CD4-positive, alpha-beta T cell treated with Interleukin-15 for 4 hours (primary cell): ENCODE measurements around the gene MS4A18.

Source experiments
- DNase-seq: peaks from one replicate; pipeline ENCODE4 v3.0.0-alpha.2; 2020; ENCODE audit warnings: low spot score

MS4A18 gene

DNA sequence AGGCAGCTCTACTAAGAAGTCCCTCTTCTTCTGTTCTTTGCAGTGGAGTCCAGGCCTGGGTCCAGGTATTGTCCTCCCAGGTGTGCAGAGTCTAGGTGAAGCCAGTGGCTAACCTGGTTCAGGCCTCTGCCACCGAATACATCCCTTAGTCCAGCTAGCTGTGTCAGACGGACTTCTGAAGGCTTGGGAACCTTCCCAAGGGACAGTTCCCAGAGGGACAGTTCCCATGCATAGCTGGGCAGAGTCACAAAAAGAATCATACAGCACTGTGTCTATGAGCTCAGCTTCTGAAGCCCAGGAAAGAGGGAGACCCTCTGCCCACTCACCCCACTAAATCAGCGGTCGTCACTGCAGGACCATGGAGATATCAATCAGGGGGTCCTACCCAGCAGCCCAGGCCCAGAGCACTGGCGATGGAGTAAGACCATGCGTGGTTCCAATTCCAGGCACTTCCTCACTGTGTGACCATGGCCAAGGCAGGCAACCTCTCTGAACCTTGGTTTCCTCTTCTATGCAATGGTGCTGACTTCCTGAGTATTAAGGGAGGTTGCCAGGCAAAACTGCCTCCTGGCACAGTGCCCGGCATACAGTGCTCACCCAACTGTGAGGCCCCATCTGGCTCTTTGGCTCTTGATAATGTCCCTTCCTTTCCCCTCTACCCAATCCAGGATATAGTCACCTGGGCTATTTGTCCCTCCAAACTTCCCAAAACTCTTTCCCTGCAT, 64.0 kb downstream of the MS4A18 start:
- DNase-seq = no peak

DNA sequence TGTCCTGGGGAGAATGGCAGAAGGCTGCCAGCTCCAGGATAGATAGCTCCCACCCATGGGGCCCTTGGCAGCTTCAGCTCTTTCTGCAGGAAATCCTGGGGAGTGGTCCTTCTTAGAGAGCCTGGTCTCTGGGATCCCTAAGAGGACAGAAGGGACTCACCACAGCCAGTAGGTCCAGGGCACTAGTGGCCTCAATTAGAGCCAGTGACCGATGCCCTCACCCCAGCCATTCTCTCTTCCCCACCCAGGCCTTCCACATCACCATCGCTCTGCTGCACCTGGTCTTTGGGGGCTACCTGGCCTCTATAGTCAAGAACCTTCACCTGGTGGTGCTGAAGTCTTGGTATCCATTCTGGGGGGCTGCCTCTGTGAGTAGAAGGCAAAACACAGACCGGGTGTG, 66.2 kb downstream of the MS4A18 start:
- no peak for DNase-seq

DNA sequence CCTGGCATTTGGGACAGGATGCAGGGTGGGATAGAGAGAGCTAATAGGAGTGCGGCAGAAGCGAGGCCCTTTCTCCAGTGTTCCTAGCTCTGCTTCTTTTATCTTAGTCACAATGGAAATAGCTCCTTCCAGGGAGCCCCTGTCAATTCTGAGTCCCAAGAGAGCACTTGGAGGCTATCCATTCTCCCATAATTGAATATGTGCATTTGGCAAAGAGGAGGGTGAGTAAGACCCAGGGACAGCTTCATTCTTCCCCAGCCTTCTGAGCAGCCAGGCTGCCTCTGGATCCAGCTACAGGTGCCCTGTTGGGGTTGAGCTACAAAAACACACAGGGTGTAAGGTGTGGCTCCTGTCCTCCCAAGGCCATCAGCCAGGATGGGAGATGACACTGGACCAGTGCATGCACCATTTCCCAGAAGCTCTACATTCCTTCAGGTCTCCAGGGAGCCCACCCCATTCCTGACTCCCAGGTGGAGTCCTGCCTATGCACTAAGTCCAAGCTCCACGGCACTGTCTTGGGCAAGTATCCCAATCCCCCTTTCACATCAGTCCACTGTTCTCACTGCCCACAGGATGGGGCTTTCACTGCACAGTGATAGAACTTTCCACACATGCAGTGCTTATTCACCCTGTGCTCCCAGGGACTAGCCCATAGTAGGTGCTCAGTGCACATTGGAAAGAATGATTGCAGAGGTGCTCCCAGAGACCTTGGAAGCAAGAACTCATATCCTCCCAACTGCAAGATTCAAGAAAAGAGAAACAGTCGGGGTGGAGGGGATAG, 66.8 kb downstream of the MS4A18 start:
- DNase-seq = no peak

DNA sequence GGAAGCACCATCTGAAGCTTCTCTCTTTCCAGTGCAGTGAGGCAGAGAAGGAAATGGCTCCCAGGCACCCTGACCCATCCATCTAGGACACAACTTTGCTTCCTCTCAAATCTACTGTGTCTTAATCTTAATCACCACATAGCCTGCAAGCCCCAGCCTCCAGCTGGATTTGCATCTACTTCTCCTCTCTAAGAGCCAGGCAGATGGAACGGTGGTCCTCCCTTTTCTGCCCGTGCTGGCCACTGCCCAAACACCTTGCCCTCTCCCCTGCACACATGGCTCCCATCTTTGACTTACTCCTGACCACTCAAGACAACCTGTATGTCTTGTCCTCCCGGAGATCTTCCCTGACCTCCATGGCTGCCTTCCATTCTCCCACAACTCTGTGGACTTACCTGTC, 68.0 kb downstream of the MS4A18 start:
- no peak for DNase-seq
